CD4-positive, CD25-positive, alpha-beta regulatory T cell (primary cell): ENCODE results near the gene UBA1. TPM values are rescaled to one million over a fixed set of nuclear protein-coding genes. Genes with fewer than 3 reads are reported as not detected.
A peak's percentile ranks its signal among the peaks of the same experiment; 100 is the strongest.

Source experiments
- ATAC-seq, 2 donors: fragments of 150-1000 bp; cut with Tn5 transposase; one replicate each; pipeline ENCODE4 v1.10.0; 2021; ENCODE audit warnings: low read depth in 2 of 2, moderate number of reproducible peaks in 2 of 2, moderate library complexity in 1 of 2
- DNase-seq, 3 donors: peaks; one replicate each; pipeline versions ENCODE4 v3.0.0 to v3.0.0-alpha.2; 2012 to 2022; ENCODE audit warnings: mixed read lengths in 1 of 3
- H3K27ac ChIP-seq: one replicate; pipeline ENCODE4 v1.7.0; 2013; ENCODE audit warnings: mild to moderate bottlenecking, low read length; ENCODE audit not compliant: insufficient read depth, poor library complexity, severe bottlenecking
- H3K27me3 ChIP-seq: one replicate; pipeline ENCODE4 v1.7.0; 2013; ENCODE audit warnings: low read length; ENCODE audit not compliant: control insufficient read depth, insufficient read depth
- H3K36me3 ChIP-seq: one replicate; pipeline ENCODE4 v1.7.0; 2013; ENCODE audit warnings: mild to moderate bottlenecking, low read length, moderate library complexity; ENCODE audit not compliant: control insufficient read depth, insufficient read depth
- H3K4me1 ChIP-seq: 2 replicates; pipeline ENCODE4 v1.7.0; 2013; ENCODE audit warnings: mild to moderate bottlenecking, low read length; ENCODE audit not compliant: insufficient read depth, control insufficient read depth, poor library complexity, severe bottlenecking
- H3K4me3 ChIP-seq: one replicate; pipeline ENCODE4 v1.7.0; 2013; ENCODE audit warnings: low read depth, mild to moderate bottlenecking, low read length, moderate library complexity
- H3K9me3 ChIP-seq, 2 experiments: 1 replicate in 1 of 2; 2 replicates in 1 of 2; pipeline ENCODE4 v1.7.0; 2013; ENCODE audit warnings: low read length in 2 of 2, mild to moderate bottlenecking in 1 of 2, moderate library complexity in 1 of 2; ENCODE audit not compliant: control insufficient read depth in 2 of 2
- H3K27ac Mint-ChIP-seq, 3 donors: one replicate each; pipeline ENCODE4 v1.8.0; 2020 to 2022; ENCODE audit warnings: mild to moderate bottlenecking in 3 of 3, mixed read lengths in 3 of 3, moderate library complexity in 2 of 3
- H3K27me3 Mint-ChIP-seq: one replicate; pipeline ENCODE4 v1.8.0; 2022; ENCODE audit warnings: mild to moderate bottlenecking, mixed read lengths
- H3K36me3 Mint-ChIP-seq: one replicate; pipeline ENCODE4 v1.8.0; 2020; ENCODE audit warnings: mixed read lengths
- H3K4me1 Mint-ChIP-seq, 4 donors: one replicate each; pipeline ENCODE4 v1.8.0; 2020 to 2022; ENCODE audit warnings: mixed read lengths in 4 of 4, mild to moderate bottlenecking in 1 of 4
- H3K4me3 Mint-ChIP-seq, 4 donors: one replicate each; pipeline ENCODE4 v1.8.0; 2020 to 2022; ENCODE audit warnings: mild to moderate bottlenecking in 4 of 4, mixed read lengths in 4 of 4, moderate library complexity in 3 of 4
- H3K9me3 Mint-ChIP-seq, 7 donors: one replicate each; pipeline ENCODE4 v1.8.0; 2020 to 2022; ENCODE audit warnings: mixed read lengths in 7 of 7, mild to moderate bottlenecking in 3 of 7, moderate library complexity in 2 of 7
- polyA plus RNA-seq, 4 donors: library from polyadenylated mRNA; unstranded; fragments of 300-500 nt; fragmentation: Illumina TruSeq; gene quantifications; one replicate each; pipeline ENCODE4 v1.2.3, GENCODE V29; 2021
- total RNA-seq: library from RNA; stranded (reverse); gene quantifications from one replicate; pipeline ENCODE4 v1.2.3, GENCODE V29; 2022

The UBA1 gene
- total RNA-seq (173 TPM), polyA plus RNA-seq (100 to 1,000 TPM; 163 to 210 (median 175) TPM)

DNA sequence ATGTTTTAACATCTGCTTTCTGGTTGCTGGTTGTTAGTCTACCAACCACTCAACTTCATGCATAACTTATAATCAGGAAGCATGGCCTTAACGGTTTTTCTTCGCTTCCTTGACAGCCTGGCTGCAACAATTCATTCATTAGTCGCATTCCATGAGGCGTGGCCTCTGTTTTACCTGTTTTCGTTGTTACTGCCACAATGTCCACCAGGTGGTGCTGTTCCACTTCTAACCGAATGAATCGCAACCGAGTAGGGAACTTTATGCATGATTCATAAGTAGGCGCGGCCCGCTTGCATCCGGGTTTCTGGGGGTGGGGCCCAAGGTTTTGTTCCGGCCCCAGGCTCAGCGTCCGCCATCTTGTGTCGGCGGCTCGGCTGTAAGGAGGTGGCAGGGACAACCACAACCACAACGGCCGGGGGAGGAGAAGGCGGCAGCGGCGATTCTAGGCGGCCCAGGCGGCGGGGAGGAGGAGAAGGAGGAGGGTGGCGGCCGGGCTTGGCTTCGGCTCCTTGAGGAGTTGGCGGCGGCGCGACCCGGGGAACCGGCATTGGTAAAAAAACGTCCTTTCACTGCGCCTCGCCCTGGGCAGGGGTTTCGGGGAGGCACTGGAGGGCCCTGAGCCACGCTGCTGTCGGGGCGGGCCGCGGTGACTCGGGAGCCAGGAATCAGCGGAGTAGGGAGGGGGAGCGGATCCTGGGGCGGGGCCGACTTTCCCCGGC lies at the start of gene UBA1:
TSS of gene UBA1 (plus strand) at position 355 of the 719 bp plus-strand sequence. CDS start 4,974 bp downstream, outside the sequence.
- Histone ChIP-seq H3K27ac (peak within 1 kb of the TSS; percentile 89), H3K4me3 (peak within 1 kb of the TSS; percentile 92), H3K9me3 (no peaks in the 10 kb centered on the region), H3K36me3 (peaks cover 8% of the 10 kb centered on the region), H3K4me1 (peaks cover 60% of the 10 kb centered on the region), H3K27me3 (no peaks in the 10 kb centered on the region)
- peaks cover 8 to 79% (median 32%) of the 10 kb centered on the region in 4 donors for H3K4me1 Mint-ChIP-seq
- peaks cover 23% of the 10 kb centered on the region for H3K36me3 Mint-ChIP-seq
- DNase-seq (peak; percentile 87 to 98 (median 97)), ATAC-seq (peak; percentile 76 to 81)
- H3K27me3 Mint-ChIP-seq, result no peaks in the 10 kb centered on the region
- H3K9me3 Mint-ChIP-seq, result peaks cover 0 to 1% (median 0%) of the 10 kb centered on the region in 7 donors
- peak within 1 kb of the TSS; percentile 96 to 100 (median 99) for H3K27ac Mint-ChIP-seq
- H3K4me3 Mint-ChIP-seq, result peak within 1 kb of the TSS; percentile 89 to 100 (median 100)

DNA sequence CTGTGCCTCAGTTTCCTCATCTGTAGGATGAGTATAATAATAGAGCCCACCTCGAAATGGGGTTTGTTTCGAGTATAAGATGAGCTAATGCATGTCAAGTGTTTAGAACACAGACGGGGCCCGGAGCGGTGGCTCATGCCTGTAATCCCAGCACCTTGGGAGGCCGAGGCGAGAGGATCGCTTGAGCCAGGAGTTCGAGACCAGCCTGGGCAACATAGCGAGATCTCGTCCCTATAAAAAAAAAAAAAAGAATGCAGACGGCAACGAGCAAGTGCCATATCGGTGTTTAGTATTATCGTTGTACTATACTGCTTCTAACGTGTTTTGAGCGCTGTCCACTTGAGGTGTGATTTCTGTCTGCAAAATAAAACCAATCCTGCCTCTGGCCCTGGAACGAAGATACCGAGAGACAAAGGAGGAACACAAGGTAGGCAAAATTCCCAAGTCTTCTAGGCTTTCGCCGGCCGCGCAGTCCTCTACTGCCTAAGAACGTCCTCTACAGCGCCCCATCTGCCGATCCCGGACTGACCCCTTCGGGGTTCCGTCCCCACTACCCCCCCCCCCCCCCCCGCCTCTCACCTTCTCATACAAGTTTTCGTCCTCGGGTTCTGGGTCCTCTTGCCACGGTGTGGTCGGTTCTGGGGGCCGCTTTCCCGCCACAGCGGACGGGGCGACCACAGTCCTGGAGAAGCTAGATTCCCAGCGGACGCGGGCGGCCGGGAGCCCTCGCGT lies 49.6 kb upstream of the UBA1 start:
- H3K27ac Mint-ChIP-seq, result peak overlapping the region; percentile 94 to 99 (median 99)
- DNase-seq, result no peak
- peaks cover 3 to 45% (median 16%) of the 10 kb centered on the region in 4 donors for H3K4me1 Mint-ChIP-seq
- H3K36me3 Mint-ChIP-seq, result peaks cover 21% of the 10 kb centered on the region
- peaks cover 12% of the 10 kb centered on the region for H3K27me3 Mint-ChIP-seq
- Histone ChIP-seq H3K4me1 (peaks cover 12% of the 10 kb centered on the region), H3K27ac (peak overlapping the region; percentile 92), H3K4me3 (peak overlapping the region; percentile 87), H3K36me3 (peaks cover 10% of the 10 kb centered on the region), H3K27me3 (no peaks in the 10 kb centered on the region), H3K9me3 (no peaks in the 10 kb centered on the region)
- peaks cover 0 to 3% (median 0%) of the 10 kb centered on the region in 7 donors for H3K9me3 Mint-ChIP-seq
- H3K4me3 Mint-ChIP-seq, result peak overlapping the region; percentile 95 to 99 (median 97)
- ATAC-seq, result peak in 1 of 2 donors; percentile 2

DNA sequence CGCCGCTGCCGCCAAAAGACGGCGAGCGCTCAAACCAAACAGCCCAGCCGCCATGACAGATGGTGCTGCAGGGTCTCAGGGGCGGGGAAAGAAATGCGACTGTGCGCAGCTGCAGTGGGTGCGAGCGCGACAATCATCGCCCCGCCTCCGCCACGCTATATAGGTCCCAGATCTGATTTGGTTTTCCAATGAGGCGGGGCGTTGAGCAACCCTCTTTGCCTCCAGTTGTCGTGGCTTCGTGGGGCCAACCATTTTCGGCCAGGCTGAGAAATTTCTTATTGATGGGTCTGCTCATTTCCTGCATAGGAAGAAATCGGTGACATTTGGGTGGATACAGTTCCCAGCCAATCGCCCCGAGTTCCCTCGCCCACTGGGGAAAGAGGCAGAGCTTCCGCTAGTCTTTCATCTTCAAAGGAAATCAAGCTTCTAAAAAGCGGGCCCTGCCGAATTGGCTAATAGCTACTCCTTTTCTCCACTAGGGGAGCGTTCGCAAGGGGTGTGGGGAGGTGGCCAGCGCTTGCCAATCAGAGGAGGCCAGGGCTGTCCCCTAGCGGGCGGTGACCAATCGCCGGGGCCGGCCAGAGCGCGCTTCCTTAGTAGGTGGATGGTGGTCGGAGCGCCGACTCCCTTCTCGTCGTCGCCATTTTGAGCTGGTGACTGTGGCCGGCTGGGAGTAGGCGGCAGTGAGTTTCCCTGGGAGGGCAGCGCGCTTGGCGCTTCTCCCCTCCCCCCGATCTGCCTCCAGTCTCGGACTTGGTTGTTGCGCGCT lies 48.8 kb upstream of the UBA1 start, which contains the start of the genes NDUFB11 and RBM10:
TSS of gene NDUFB11 (minus strand) at position 77 of the 769 bp plus-strand sequence. CDS start at position 54, 23 bp downstream.
TSS of gene RBM10 (plus strand) at position 596 of the 769 bp plus-strand sequence. CDS start 2,261 bp downstream, outside the sequence.
- H3K4me1 Mint-ChIP-seq, result peaks cover 3 to 45% (median 16%) of the 10 kb centered on the region in 4 donors
- H3K36me3 Mint-ChIP-seq, result peaks cover 16% of the 10 kb centered on the region

DNA sequence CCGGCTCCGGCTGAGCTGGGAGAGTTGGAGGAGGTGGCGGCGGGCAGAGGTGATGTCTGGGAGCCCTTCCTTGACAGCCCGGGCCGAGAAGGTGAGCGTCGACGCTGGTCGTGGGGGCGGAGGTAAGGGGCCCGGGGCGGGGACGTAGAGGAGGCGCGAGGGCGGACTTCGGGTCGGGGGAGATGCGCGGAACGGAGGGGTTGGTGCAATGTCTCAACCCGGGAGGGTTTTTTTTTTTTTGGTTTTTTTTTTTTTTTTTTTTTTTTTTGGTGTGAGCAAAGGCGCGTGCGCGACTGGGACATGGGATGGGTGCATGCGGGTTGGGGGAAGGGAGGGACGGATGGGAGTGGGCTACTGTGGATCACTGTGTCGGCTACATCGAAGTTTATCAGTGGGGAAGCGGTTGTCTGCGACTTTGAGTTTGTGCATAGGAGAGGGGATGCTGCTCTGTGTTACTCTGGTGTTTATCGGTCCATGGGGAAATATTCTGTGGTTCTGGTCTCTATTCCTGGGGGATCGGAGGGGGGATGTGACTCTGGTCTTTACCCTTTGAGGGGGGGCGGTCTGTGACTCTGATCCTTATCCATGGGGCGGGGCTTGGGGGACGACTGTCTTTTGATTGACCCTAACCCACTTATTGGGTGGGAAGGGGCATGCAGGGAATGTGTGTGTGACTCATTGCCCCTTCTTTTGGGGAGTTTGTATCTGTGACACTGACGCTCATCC lies 48.1 kb upstream of the UBA1 start:
- peaks cover 19% of the 10 kb centered on the region for H3K36me3 Mint-ChIP-seq
- peaks cover 3 to 48% (median 16%) of the 10 kb centered on the region in 4 donors for H3K4me1 Mint-ChIP-seq
- H3K4me3 ChIP-seq, result peak overlapping the region; percentile 82

More for the DNA sequence above, 48.8 kb upstream of the UBA1 start, which contains the start of the genes NDUFB11 and RBM10:
- Histone ChIP-seq H3K4me1 (peaks cover 12% of the 10 kb centered on the region), H3K36me3 (peaks cover 10% of the 10 kb centered on the region), H3K27me3 (no peaks in the 10 kb centered on the region), H3K27ac (peak within 1 kb of the TSS; percentile 92), H3K4me3 (peak within 1 kb of the TSS; percentile 87), H3K9me3 (no peaks in the 10 kb centered on the region)
- DNase-seq, result peak; percentile 86 to 96 (median 89)
- peak; percentile 91 to 94 for ATAC-seq
- Mint-ChIP-seq H3K9me3 (peaks cover 0 to 3% (median 1%) of the 10 kb centered on the region in 7 donors), H3K27ac (peak within 1 kb of the TSS; percentile 94 to 99 (median 99)), H3K27me3 (peaks cover 12% of the 10 kb centered on the region), H3K4me3 (peak within 1 kb of the TSS; percentile 95 to 99 (median 97))

DNA sequence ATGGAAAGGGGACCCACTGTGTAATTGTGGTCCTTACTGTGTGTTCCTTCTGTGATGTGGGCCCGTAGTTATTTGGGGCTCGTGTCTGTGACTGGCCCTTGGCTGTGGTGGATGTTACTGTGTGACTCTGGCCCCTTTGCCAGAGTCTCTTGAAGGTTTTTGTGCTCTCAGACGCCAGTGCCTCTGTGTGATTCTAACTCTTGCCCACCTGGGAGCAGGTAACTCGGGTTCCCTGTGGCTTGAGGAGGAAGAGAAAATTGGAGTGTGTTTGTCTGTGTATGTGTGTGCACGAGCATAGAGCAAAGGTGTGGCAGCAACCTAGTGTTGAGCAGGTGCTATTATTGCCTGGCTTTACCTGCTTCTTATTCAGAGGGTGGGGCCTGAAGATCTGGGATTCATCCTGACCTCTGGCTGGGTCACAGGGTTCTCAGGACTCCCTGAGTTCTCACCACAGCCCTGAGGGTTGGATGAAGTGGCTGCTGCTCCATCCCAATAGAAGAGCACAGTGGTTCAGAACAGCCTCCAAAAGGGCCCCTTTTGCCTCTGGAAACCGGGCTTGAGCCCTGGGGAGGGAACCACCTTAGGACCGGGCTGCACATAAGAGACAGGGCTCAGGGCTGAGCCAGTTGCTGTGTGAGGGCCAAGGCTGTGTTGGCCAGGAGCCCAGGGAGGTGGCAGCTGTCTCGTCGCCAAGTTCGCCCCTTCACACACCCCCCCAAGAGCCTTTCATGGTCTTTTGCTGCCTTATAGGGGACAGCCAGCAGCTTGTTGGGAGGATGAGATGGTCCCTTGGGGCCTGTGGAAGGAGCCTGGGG lies 47.3 kb upstream of the UBA1 start:
- Mint-ChIP-seq H3K4me1 (peaks cover 3 to 51% (median 15%) of the 10 kb centered on the region in 4 donors), H3K9me3 (peaks cover 0 to 3% (median 0%) of the 10 kb centered on the region in 7 donors), H3K27me3 (peaks cover 12% of the 10 kb centered on the region), H3K36me3 (peaks cover 20% of the 10 kb centered on the region), H3K27ac (peak overlapping the region; percentile 94 to 99 (median 99)), H3K4me3 (peak overlapping the region; percentile 95 to 99 (median 97))
- Histone ChIP-seq H3K27me3 (no peaks in the 10 kb centered on the region), H3K4me3 (peak overlapping the region; percentile 82), H3K27ac (peak overlapping the region; percentile 92), H3K4me1 (peaks cover 12% of the 10 kb centered on the region), H3K36me3 (peaks cover 14% of the 10 kb centered on the region), H3K9me3 (no peaks in the 10 kb centered on the region)
- ATAC-seq (no peak), DNase-seq (no peak)

More for the DNA sequence above, 48.1 kb upstream of the UBA1 start:
- H3K27me3 ChIP-seq, result no peaks in the 10 kb centered on the region
- H3K4me1 ChIP-seq, result peaks cover 12% of the 10 kb centered on the region
- DNase-seq (peak in 1 of 3 donors; percentile 48), ATAC-seq (peak; percentile 2 to 10)
- no peaks in the 10 kb centered on the region for H3K9me3 ChIP-seq
- H3K4me3 Mint-ChIP-seq, result peak overlapping the region; percentile 95 to 99 (median 97)
- H3K27ac ChIP-seq, result peak overlapping the region; percentile 92
- peaks cover 12% of the 10 kb centered on the region for H3K27me3 Mint-ChIP-seq
- peaks cover 12% of the 10 kb centered on the region for H3K36me3 ChIP-seq
- peaks cover 0 to 3% (median 1%) of the 10 kb centered on the region in 7 donors for H3K9me3 Mint-ChIP-seq
- H3K27ac Mint-ChIP-seq, result peak overlapping the region; percentile 94 to 99 (median 99)
